HG02970 (cell line): ENCODE data around the gene CXXC1.
"Not testable (repeated sequence)": the region's sequence is repeated elsewhere in the genome, so short reads cannot be mapped to it uniquely, and the experiment has no call there.

Experiments
- ATAC-seq: cut with Tn5 transposase; IDR thresholded peaks from one replicate; pipeline ENCODE4 v1.9.1; 2021; ENCODE audit warnings: mild to moderate bottlenecking, moderate library complexity, moderate number of reproducible peaks; ENCODE audit not compliant: unreplicated experiment, low FRiP score

CXXC1 gene

GRCh38 chr18:50287441-50288347 lies at the start of gene CXXC1:
TSS of gene CXXC1 (minus strand) at chr18:50287692. CDS start at chr18:50287589, 103 bp downstream.
- ATAC-seq = peak; percentile 89

GRCh38 chr18:50334546-50335152 lies 47.2 kb upstream of the CXXC1 start:
- no peak for ATAC-seq

- no peak for ATAC-seq
These were observed 44.2 kb upstream of the CXXC1 start for GRCh38 chr18:50331691-50332090.

GRCh38 chr18:50330176-50330575 lies 42.7 kb upstream of the CXXC1 start:
- no peak for ATAC-seq

GRCh38 chr18:50327983-50328382 lies 40.5 kb upstream of the CXXC1 start:
- ATAC-seq = no peak

- no peak for ATAC-seq
These were observed 33.2 kb upstream of the CXXC1 start for GRCh38 chr18:50320719-50321118.

GRCh38 chr18:50315100-50315871 lies 27.8 kb upstream of the CXXC1 start:
- ATAC-seq = peak; percentile 52

- ATAC-seq = no peak
These were observed 26.5 kb upstream of the CXXC1 start for GRCh38 chr18:50313873-50314460.

- peak; percentile 21 for ATAC-seq
These were observed 25.6 kb upstream of the CXXC1 start for GRCh38 chr18:50313031-50313607.

GRCh38 chr18:50312296-50313030 lies 25.0 kb upstream of the CXXC1 start:
- ATAC-seq = peak; percentile 56

GRCh38 chr18:50311650-50312049 lies 24.2 kb upstream of the CXXC1 start:
- no peak for ATAC-seq

GRCh38 chr18:50310080-50310479 lies 22.6 kb upstream of the CXXC1 start:
- no peak for ATAC-seq

GRCh38 chr18:50308851-50309250 lies 21.4 kb upstream of the CXXC1 start:
- not testable (repeated sequence) for ATAC-seq

GRCh38 chr18:50307738-50308470 lies 20.4 kb upstream of the CXXC1 start:
- peak; percentile 86 for ATAC-seq

- no peak for ATAC-seq
These were observed 19.9 kb upstream of the CXXC1 start for GRCh38 chr18:50307400-50307737.

- no peak for ATAC-seq
These were observed 19.5 kb upstream of the CXXC1 start for GRCh38 chr18:50306944-50307343.

- ATAC-seq = no peak
These were observed 13.6 kb upstream of the CXXC1 start for GRCh38 chr18:50301074-50301473.

- ATAC-seq = no peak
These were observed 12.3 kb upstream of the CXXC1 start for GRCh38 chr18:50299626-50300388.
